ENCODE measurements around the gene PARD6G. TPM values are rescaled to one million over a fixed set of nuclear protein-coding genes. Genes with fewer than 3 reads are reported as not detected.

Gene PARD6G
- total and polyA plus RNA-seq, 2 of the 13 experiments (the other 11 are each of a cell fraction or from before 2014, with no cell fraction given), result 3.6 to 7.4 TPM

DNA sequence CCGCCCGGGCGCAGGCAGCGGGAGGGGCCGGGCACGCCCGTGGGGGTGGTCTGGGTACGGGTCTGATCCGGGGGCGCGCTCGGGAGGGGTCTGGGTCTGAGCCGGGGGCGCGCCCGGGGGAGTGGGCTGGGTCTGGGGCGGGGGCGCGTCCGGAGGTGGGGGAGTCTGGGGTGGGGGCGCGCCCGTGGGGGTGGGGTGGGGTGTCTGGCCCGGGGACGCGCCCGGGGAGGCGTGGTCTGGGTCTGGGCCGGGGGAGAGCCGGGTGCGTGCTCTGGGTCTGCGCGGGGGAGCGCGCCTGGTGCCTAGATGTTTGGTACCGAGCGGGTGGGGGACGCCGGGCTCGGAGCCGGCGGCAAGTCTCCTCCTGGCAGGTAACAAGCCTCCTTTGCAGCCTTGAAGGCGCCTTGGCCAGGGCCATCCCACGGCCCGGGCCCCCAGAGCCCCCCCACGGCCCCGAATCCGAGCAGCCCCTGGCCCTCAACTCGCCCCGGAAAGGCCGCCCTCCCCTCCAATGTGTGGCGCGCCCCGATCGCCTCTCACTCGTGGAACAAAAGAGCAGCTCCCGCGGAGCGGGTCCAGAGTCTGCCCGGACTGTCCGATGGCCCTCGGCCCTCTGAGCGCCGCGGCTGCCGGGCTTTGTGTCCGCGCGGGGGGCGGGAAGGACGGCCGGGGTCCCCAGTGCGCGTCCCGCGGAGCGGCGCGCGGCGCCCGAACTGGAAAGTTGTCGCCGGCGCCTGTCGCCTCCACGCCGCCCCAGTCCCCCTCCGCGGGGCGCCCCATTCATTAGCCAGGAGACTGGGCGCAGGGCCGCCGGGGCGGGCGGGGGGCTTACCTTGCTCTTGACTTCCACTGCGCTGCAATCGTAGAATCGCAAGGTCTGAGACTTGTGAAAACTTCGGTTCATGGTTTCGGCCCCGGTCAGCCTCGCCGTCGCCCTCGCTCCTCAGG lies 595 bp downstream of the PARD6G start:
- H3K27me3 ChIP-seq (ENCODE audit: control insufficient read depth in 1 of 2, insufficient read depth in 2 of 2, low read length in 2 of 2), result peaks cover 2 to 6% of the 10 kb centered on the region in 2 experiments; a peak in 1 of 5 replicates
- peak overlapping the region; percentile 59 for H3K27ac ChIP-seq (ENCODE audit: extremely low read length, insufficient read depth, low read length)
- ATAC-seq, result peak; percentile 51
- intact Hi-C loops (cut with micrococcal nuclease; ENCODE audit: unreplicated experiment), result loop anchor here (1.0 kb wide), 1 partner anchor 46 kb away; no protein-coding TSS in a partner anchor
- in situ Hi-C loops (cut with HindIII; ENCODE audit: extremely low pct_ligation_motif_present, low pct_unique_long_range_greater_than_20kb), result no loop called here
- peak overlapping the region; percentile 75 for H3K9ac ChIP-seq (ENCODE audit: insufficient read depth, low read depth, low read length)
- no peak overlapping the region for H2AFZ ChIP-seq (ENCODE audit: low read length)
- H4K20me1 ChIP-seq (ENCODE audit: insufficient read depth, low read length), result no peaks in the 10 kb centered on the region
- H3K4me1 ChIP-seq (ENCODE audit: insufficient read depth, low read length), result peaks cover 24% of the 10 kb centered on the region
- ChIA-PET POLR2A (interaction anchor here (0.8 to 1.2 kb wide), 2 partner anchors 47 to 312 kb away, joined by 3 to 4 read pairs; no protein-coding TSS in a partner anchor), CTCF (ENCODE audit: low intra/inter-chr PET ratio, low total read pairs) (no interaction called here)
- no peak for DNase-seq (ENCODE audit: low spot score)
- peak overlapping the region; percentile 69 for H3K4me2 ChIP-seq (ENCODE audit: low read depth, low read length)
- peaks cover 2% of the 10 kb centered on the region for H3K79me2 ChIP-seq (ENCODE audit: insufficient read depth, low read length)
- no TSS peak for BruUV-seq (replicated peaks)
- no peaks in the 10 kb centered on the region for H3K9me3 ChIP-seq (ENCODE audit: low read length)
- 22% methylated on average over 3 of the region's 106 CpGs for WGBS (ENCODE audit: low lambda C conversion rate)
- no peaks in the 10 kb centered on the region for H3K36me3 ChIP-seq (replicated peaks in 1 of 2; ENCODE audit: control insufficient read depth in 1 of 2, insufficient read depth in 2 of 2, low read length in 2 of 2)
- no peak for FAIRE-seq
- peak overlapping the region; percentile 67 to 87 (median 86); a peak in 5 of 6 replicates for H3K4me3 ChIP-seq (replicated peaks in 1 of 3; ENCODE audit: insufficient read depth in 1 of 3, low read depth in 2 of 3, low read length in 3 of 3)
- TF ChIP-seq PAXIP1 (CRISPR knock-in tag; conservative IDR thresholded peaks at IDR 0.05), result no peak
- TF ChIP-seq, protein P1, sequence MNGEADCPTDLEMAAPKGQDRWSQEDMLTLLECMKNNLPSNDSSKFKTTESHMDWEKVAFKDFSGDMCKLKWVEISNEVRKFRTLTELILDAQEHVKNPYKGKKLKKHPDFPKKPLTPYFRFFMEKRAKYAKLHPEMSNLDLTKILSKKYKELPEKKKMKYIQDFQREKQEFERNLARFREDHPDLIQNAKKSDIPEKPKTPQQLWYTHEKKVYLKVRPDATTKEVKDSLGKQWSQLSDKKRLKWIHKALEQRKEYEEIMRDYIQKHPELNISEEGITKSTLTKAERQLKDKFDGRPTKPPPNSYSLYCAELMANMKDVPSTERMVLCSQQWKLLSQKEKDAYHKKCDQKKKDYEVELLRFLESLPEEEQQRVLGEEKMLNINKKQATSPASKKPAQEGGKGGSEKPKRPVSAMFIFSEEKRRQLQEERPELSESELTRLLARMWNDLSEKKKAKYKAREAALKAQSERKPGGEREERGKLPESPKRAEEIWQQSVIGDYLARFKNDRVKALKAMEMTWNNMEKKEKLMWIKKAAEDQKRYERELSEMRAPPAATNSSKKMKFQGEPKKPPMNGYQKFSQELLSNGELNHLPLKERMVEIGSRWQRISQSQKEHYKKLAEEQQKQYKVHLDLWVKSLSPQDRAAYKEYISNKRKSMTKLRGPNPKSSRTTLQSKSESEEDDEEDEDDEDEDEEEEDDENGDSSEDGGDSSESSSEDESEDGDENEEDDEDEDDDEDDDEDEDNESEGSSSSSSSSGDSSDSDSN (CRISPR knock-in tag; IDR thresholded peaks at IDR 0.05), result peak; percentile 36; the same call in 1 of the 2 replicates
- TF ChIP-seq NCOA1 (CRISPR knock-in tag; IDR thresholded peaks at IDR 0.05), result no peak
- no peak for TF ChIP-seq JUND (CRISPR knock-in tag; IDR thresholded peaks at IDR 0.05)
- TF ChIP-seq, protein P2, sequence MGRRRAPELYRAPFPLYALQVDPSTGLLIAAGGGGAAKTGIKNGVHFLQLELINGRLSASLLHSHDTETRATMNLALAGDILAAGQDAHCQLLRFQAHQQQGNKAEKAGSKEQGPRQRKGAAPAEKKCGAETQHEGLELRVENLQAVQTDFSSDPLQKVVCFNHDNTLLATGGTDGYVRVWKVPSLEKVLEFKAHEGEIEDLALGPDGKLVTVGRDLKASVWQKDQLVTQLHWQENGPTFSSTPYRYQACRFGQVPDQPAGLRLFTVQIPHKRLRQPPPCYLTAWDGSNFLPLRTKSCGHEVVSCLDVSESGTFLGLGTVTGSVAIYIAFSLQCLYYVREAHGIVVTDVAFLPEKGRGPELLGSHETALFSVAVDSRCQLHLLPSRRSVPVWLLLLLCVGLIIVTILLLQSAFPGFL (CRISPR knock-in tag; IDR thresholded peaks at IDR 0.05), result no peak
- no peak for TF ChIP-seq REPIN1 (CRISPR knock-in tag; IDR thresholded peaks at IDR 0.05; ENCODE audit: borderline replicate concordance, low read depth)
- no peak for TF ChIP-seq ZKSCAN8 (CRISPR knock-in tag; IDR thresholded peaks at IDR 0.05; ENCODE audit: borderline replicate concordance)
- no peak for TF ChIP-seq ZNF691 (CRISPR knock-in tag; IDR thresholded peaks at IDR 0.05; ENCODE audit: borderline replicate concordance, low read depth)
- peak; percentile 9; the same call in 1 of the 2 replicates for TF ChIP-seq RAD21 (CRISPR knock-in tag; IDR thresholded peaks at IDR 0.05)
- 0 out of 2 replicates have a peak, but pooled peaks have one; percentile 32 for TF ChIP-seq ZNF563 (CRISPR knock-in tag; IDR thresholded peaks at IDR 0.05)

All from HepG2 (cell line).